Measurements from ENCODE around the gene CDH5. TPM values are rescaled to one million over a fixed set of nuclear protein-coding genes. Genes with fewer than 3 reads are reported as not detected.

The CDH5 gene
- total and polyA plus RNA-seq, 2 donors (not counting 3 experiments of a cell fraction or from before 2014, with no cell fraction given) = 765 to 815 TPM

GRCh38 chr16:66320774-66321173 is 45.7 kb upstream of the CDH5 start:
- no peak overlapping the region for H3K4me2 ChIP-seq (ENCODE audit: insufficient read depth, low read length)
- TF ChIP-seq CTCF (IDR thresholded peaks at IDR 0.05; ENCODE audit: extremely low read depth in 1 of 2, insufficient read depth in 1 of 2, low read depth in 1 of 2, low read length in 2 of 2) (no peak), GATA2 (IDR thresholded peaks at IDR 0.05; ENCODE audit: insufficient read depth, insufficient read length, low read depth, low read length) (no peak), POLR2A (IDR thresholded peaks at IDR 0.05; ENCODE audit: low read depth, low read length) (no peak), EZH2 (IDR thresholded peaks at IDR 0.05; ENCODE audit: borderline replicate concordance, low read depth, low read length, severe bottlenecking) (no peak), JUN (IDR thresholded peaks at IDR 0.05; ENCODE audit: borderline replicate concordance, insufficient read depth, insufficient read length, low read depth) (no peak), POLR2AphosphoS5 (IDR thresholded peaks at IDR 0.05; ENCODE audit: insufficient read depth, low read depth, low read length) (no peak), MYC (IDR thresholded peaks at IDR 0.05; ENCODE audit: low read depth, low read length) (no peak), FOS (IDR thresholded peaks at IDR 0.05; ENCODE audit: borderline replicate concordance, insufficient read depth, low read length) (no peak), MAX (IDR thresholded peaks at IDR 0.05; ENCODE audit: insufficient read depth, insufficient read length) (no peak)
- H3K36me3 ChIP-seq (ENCODE audit: control insufficient read depth in 2 of 2, extremely low read depth in 1 of 2, insufficient read depth in 2 of 2, low read length in 2 of 2) = no peaks in the 10 kb centered on the region
- DNase-seq (ENCODE audit: low read depth, low spot score) (no peak), FAIRE-seq (no peak)
- H3K79me2 ChIP-seq (ENCODE audit: control insufficient read depth, insufficient read depth, low read length) = no peaks in the 10 kb centered on the region
- H3K9ac ChIP-seq (replicated peaks; ENCODE audit: extremely low read depth, insufficient read depth, low read length) = no peak overlapping the region
- H3K27ac ChIP-seq (ENCODE audit: insufficient read depth, low read depth, low read length) = no peak overlapping the region
- H4K20me1 ChIP-seq (replicated peaks; ENCODE audit: control insufficient read depth, extremely low read depth, insufficient read depth, low read length) = no peaks in the 10 kb centered on the region
- no peak overlapping the region for H2AFZ ChIP-seq (ENCODE audit: low read depth, low read length)
- no peaks in the 10 kb centered on the region for H3K4me1 ChIP-seq (ENCODE audit: control insufficient read depth, extremely low read depth, insufficient read depth, low read length)
- intact Hi-C loops (cut with micrococcal nuclease) = no loop called here
- H3K9me1 ChIP-seq (replicated peaks; ENCODE audit: control insufficient read depth, extremely low read depth, insufficient read depth, low read length) = no peaks in the 10 kb centered on the region
- H3K4me3 ChIP-seq (replicated peaks in 1 of 3; ENCODE audit: insufficient read depth in 1 of 3, low read depth in 1 of 3, low read length in 3 of 3) = no peak overlapping the region
- BruUV-seq (replicated peaks) = no TSS peak
- POLR2A ChIA-PET = no interaction called here
- peaks cover 0 to 2% of the 10 kb centered on the region in 2 experiments for H3K27me3 ChIP-seq (ENCODE audit: control insufficient read depth in 2 of 2, insufficient read depth in 2 of 2, low read length in 2 of 2)
- dilution Hi-C loops (cut with MboI; ENCODE audit: extremely low pct_ligation_motif_present, low sequenced_read_pairs) = no loop called here
- H3K9me3 ChIP-seq (replicated peaks; ENCODE audit: control insufficient read depth, insufficient read depth, low read length) = no peaks in the 10 kb centered on the region
- CTCF ChIA-PET = interaction anchor here (1.4 to 1.5 kb wide), 2 partner anchors 16 to 21 kb away, joined by 4 to 7 read pairs; no protein-coding TSS in a partner anchor

All from endothelial cell of umbilical vein (primary cell).